OCI-LY3 (cell line): ENCODE measurements around the gene ZCCHC14.

Source experiments
- H2AFZ ChIP-seq: fragments of 200-600, 300-600 bp; shearing (Covaris generic); 2 replicates; pipeline ENCODE4 v1.6.0; 2014; ENCODE audit warnings: antibody characterized with exemption, low read depth, low read length
- H3K27ac ChIP-seq: fragments of 200-600, 300-600 bp; sonication (generic); 2 replicates; pipeline ENCODE4 v1.5.1; 2014; ENCODE audit warnings: mild to moderate bottlenecking, low read length, moderate library complexity, mixed read lengths
- H3K27me3 ChIP-seq: fragments of 200-600, 300-600 bp; sonication (generic); 2 replicates; pipeline ENCODE4 v1.6.1; 2014; ENCODE audit warnings: low read depth, low read length, mixed read lengths
- H3K36me3 ChIP-seq: fragments of 200-600, 300-600 bp; sonication (generic); replicated peaks from 2 replicates; pipeline ENCODE3; 2014; ENCODE audit warnings: low read depth, low read length, mixed read lengths
- H3K4me1 ChIP-seq: fragments of 300-600, 200-600 bp; sonication (generic); 2 replicates; pipeline ENCODE4 v1.6.1; 2014; ENCODE audit warnings: low read length, mixed read lengths
- H3K4me2 ChIP-seq: fragments of 200-600, 300-600 bp; sonication (generic); 2 replicates; pipeline ENCODE4 v1.6.1; 2014; ENCODE audit warnings: low read length, mixed read lengths
- H3K4me3 ChIP-seq: fragments of 300-600, 200-600 bp; sonication (generic); 2 replicates; pipeline ENCODE4 v1.5.1; 2014; ENCODE audit warnings: antibody characterized with exemption, mild to moderate bottlenecking, low read length, moderate library complexity
- H3K79me2 ChIP-seq: fragments of 300-600, 200-600 bp; shearing (Covaris generic); 2 replicates; pipeline ENCODE4 v1.6.1; 2014; ENCODE audit warnings: mild to moderate bottlenecking, low read length, mixed read lengths
- H3K9ac ChIP-seq: fragments of 300-600, 200-600 bp; shearing (Covaris generic); 2 replicates; pipeline ENCODE4 v1.6.0; 2014; ENCODE audit warnings: mild to moderate bottlenecking, low read length, moderate library complexity
- H3K9me3 ChIP-seq: fragments of 200-600, 300-600 bp; shearing (Covaris generic); 2 replicates; pipeline ENCODE4 v1.6.1; 2014; ENCODE audit warnings: low read length, mixed read lengths; ENCODE audit not compliant: insufficient read depth
- H4K20me1 ChIP-seq: fragments of 200-600, 300-600 bp; sonication (generic); 2 replicates; pipeline ENCODE4 v1.6.1; 2016; ENCODE audit warnings: low read length, mixed read lengths; ENCODE audit not compliant: insufficient read depth
- CTCF ChIP-seq: fragments of 200-600, 300-600 bp; sonication (generic); IDR thresholded peaks from 2 replicates; pipeline ENCODE4 v1.5.1; 2014; ENCODE audit warnings: antibody characterized with exemption, low read length, low read depth
- EZH2phosphoT487 ChIP-seq: fragments of 200-600 bp; shearing (Covaris generic); IDR thresholded peaks from 2 replicates; pipeline ENCODE4 v1.6.1; 2018; ENCODE audit warnings: antibody characterized with exemption, mixed run types, low read depth

ZCCHC14 gene

GRCh38 chr16:87376660-87377059, 116.2 kb downstream of the ZCCHC14 start:
- H3K4me3 ChIP-seq = no peak overlapping the region
- peaks cover 3% of the 10 kb centered on the region for H3K36me3 ChIP-seq
- H3K27me3 ChIP-seq = no peaks in the 10 kb centered on the region
- H3K4me1 ChIP-seq = peaks cover 10% of the 10 kb centered on the region
- H3K27ac ChIP-seq = no peak overlapping the region
- H3K9me3 ChIP-seq = no peaks in the 10 kb centered on the region
- H3K4me2 ChIP-seq = no peak overlapping the region
- H3K9ac ChIP-seq = no peak overlapping the region
- peaks cover 80% of the 10 kb centered on the region for H3K79me2 ChIP-seq
- no peak overlapping the region for H2AFZ ChIP-seq
- peaks cover 33% of the 10 kb centered on the region for H4K20me1 ChIP-seq
- TF ChIP-seq CTCF (no peak), EZH2phosphoT487 (no peak)

DNA sequence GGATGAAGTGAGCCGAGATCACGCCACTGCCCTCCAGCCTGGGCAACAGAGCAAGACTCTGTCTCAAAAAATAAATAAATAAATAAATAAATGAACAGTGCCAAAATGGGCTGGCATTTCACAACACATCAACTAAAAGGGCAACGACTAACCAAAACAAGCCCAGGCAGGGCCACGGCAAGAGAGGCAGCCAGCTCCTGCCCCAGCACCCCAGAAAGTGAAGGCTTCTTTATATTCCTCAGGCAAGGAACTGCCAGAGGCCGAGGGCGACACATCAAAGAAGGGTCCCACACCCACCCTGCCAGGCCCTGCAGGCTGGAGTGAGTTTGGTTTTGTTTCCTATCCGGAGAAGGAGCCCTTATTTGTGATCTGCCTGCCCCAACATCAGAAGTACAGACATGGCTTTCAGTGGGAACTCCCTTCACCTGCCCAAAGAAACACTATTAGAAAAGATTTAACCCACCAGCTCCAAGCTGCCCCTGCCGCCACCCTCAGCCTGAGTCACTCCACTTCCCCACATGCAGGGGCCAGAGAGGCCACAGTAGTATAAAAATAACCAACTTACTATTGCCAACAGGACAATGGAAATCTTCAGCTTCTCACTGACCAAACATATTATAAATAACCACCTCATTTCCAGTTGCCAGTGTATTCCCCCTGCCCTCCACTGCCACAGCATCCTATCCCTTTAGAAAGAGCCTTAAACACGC, 117.2 kb downstream of the ZCCHC14 start:
- no peaks in the 10 kb centered on the region for H3K27me3 ChIP-seq
- H4K20me1 ChIP-seq = peaks cover 39% of the 10 kb centered on the region
- no peak overlapping the region for H3K4me3 ChIP-seq
- no peak overlapping the region for H2AFZ ChIP-seq
- H3K36me3 ChIP-seq = peaks cover 3% of the 10 kb centered on the region
- peaks cover under 1% of the 10 kb centered on the region; the same call in 1 of the 2 replicates for H3K4me1 ChIP-seq
- no peak overlapping the region for H3K4me2 ChIP-seq
- no peak for TF ChIP-seq EZH2phosphoT487
- TF ChIP-seq CTCF = no peak
- peaks cover 80% of the 10 kb centered on the region for H3K79me2 ChIP-seq
- no peaks in the 10 kb centered on the region for H3K9me3 ChIP-seq
- H3K27ac ChIP-seq = no peak overlapping the region
- no peak overlapping the region for H3K9ac ChIP-seq

- TF ChIP-seq EZH2phosphoT487 = no peak
- no peak for TF ChIP-seq CTCF
- peaks cover 1% of the 10 kb centered on the region for H3K4me1 ChIP-seq
- H3K27me3 ChIP-seq = no peaks in the 10 kb centered on the region
- H3K36me3 ChIP-seq = peaks cover 3% of the 10 kb centered on the region
- no peak overlapping the region for H3K4me3 ChIP-seq
- H3K9ac ChIP-seq = no peak overlapping the region
- H3K79me2 ChIP-seq = peaks cover 79% of the 10 kb centered on the region
- H3K9me3 ChIP-seq = no peaks in the 10 kb centered on the region
- no peak overlapping the region for H3K4me2 ChIP-seq
- H3K27ac ChIP-seq = no peak overlapping the region
- H4K20me1 ChIP-seq = peaks cover 51% of the 10 kb centered on the region
- no peak overlapping the region for H2AFZ ChIP-seq
Observed at GRCh38 chr16:87374313-87374712, 118.5 kb downstream of the ZCCHC14 start.

- no peaks in the 10 kb centered on the region for H3K27me3 ChIP-seq
- H3K4me1 ChIP-seq = peaks cover 16% of the 10 kb centered on the region
- peaks cover 74% of the 10 kb centered on the region for H3K79me2 ChIP-seq
- no peak overlapping the region for H3K9ac ChIP-seq
- H4K20me1 ChIP-seq = peaks cover 69% of the 10 kb centered on the region
- H3K4me2 ChIP-seq = no peak overlapping the region
- H3K9me3 ChIP-seq = no peaks in the 10 kb centered on the region
- H3K36me3 ChIP-seq = peaks cover 3% of the 10 kb centered on the region
- no peak overlapping the region for H3K27ac ChIP-seq
- no peak for TF ChIP-seq EZH2phosphoT487
- no peak for TF ChIP-seq CTCF
- no peak overlapping the region for H2AFZ ChIP-seq
- no peak overlapping the region for H3K4me3 ChIP-seq
Observed at GRCh38 chr16:87372305-87372704, 120.5 kb downstream of the ZCCHC14 start.
